Astrocyte (in vitro differentiated cells and primary cell): Measurements from ENCODE around the gene SSB. TPM values are rescaled to one million over a fixed set of nuclear protein-coding genes. Genes with fewer than 3 reads are reported as not detected.

Experiments
- DNase-seq: peaks from one replicate; pipeline ENCODE4 v3.0.0-alpha.2; 2010; ENCODE audit warnings: low read depth
- FAIRE-seq: peaks from 2 replicates; lab custom pipeline; 2011; peaks lifted over from hg19 to GRCh38; lab: Jason Lieb, UNC
- H2AFZ ChIP-seq: 2 replicates; pipeline ENCODE4 v1.6.0; 2012; ENCODE audit warnings: low read depth, low read length, inconsistent platforms
- H3K27ac ChIP-seq: 2 replicates; pipeline ENCODE4 v1.5.1; 2011; ENCODE audit warnings: low read depth, low read length, inconsistent platforms
- H3K27me3 ChIP-seq: 2 replicates; pipeline ENCODE4 v1.6.0; 2011; ENCODE audit warnings: low read length, inconsistent platforms; ENCODE audit not compliant: insufficient read depth
- H3K36me3 ChIP-seq: 2 replicates; pipeline ENCODE4 v1.5.1; 2011; ENCODE audit warnings: low read length, inconsistent platforms; ENCODE audit not compliant: insufficient read depth
- H3K4me1 ChIP-seq: 2 replicates; pipeline ENCODE4 v1.5.1; 2011; ENCODE audit warnings: low read length, inconsistent platforms; ENCODE audit not compliant: insufficient read depth
- H3K4me2 ChIP-seq: 2 replicates; pipeline ENCODE4 v1.6.0; 2012; ENCODE audit warnings: low read length, inconsistent platforms
- H3K4me3 ChIP-seq: 2 replicates; pipeline ENCODE4 v1.5.1; 2011; ENCODE audit warnings: low read depth, mild to moderate bottlenecking, low read length, inconsistent platforms; ENCODE audit not compliant: insufficient read depth
- H3K79me2 ChIP-seq: 2 replicates; pipeline ENCODE4 v1.6.0; 2012; ENCODE audit warnings: mild to moderate bottlenecking, low read length, inconsistent platforms; ENCODE audit not compliant: insufficient read depth
- H3K9ac ChIP-seq: 2 replicates; pipeline ENCODE4 v1.6.0; 2012; ENCODE audit warnings: mild to moderate bottlenecking, low read length, inconsistent platforms
- H3K9me3 ChIP-seq: 2 replicates; pipeline ENCODE4 v1.5.1; 2012; ENCODE audit warnings: low read depth, mild to moderate bottlenecking, low read length, inconsistent platforms; ENCODE audit not compliant: insufficient read depth
- H4K20me1 ChIP-seq: 2 replicates; pipeline ENCODE4 v1.6.0; 2012; ENCODE audit warnings: low read length, inconsistent platforms; ENCODE audit not compliant: insufficient read depth
- H3K27ac Mint-ChIP-seq: one replicate; pipeline ENCODE4 v1.8.0; 2021; ENCODE audit warnings: mild to moderate bottlenecking, mixed read lengths; ENCODE audit not compliant: unreplicated experiment
- H3K27me3 Mint-ChIP-seq: one replicate; pipeline ENCODE4 v1.8.0; 2021; ENCODE audit warnings: low read depth, mixed read lengths; ENCODE audit not compliant: unreplicated experiment
- H3K36me3 Mint-ChIP-seq: one replicate; pipeline ENCODE4 v1.8.0; 2021; ENCODE audit warnings: low read depth, mixed read lengths; ENCODE audit not compliant: unreplicated experiment
- H3K4me1 Mint-ChIP-seq: one replicate; pipeline ENCODE4 v1.8.0; 2021; ENCODE audit warnings: low read depth, mixed read lengths; ENCODE audit not compliant: unreplicated experiment
- H3K4me3 Mint-ChIP-seq: one replicate; pipeline ENCODE4 v1.8.0; 2021; ENCODE audit warnings: mild to moderate bottlenecking, moderate library complexity, mixed read lengths; ENCODE audit not compliant: unreplicated experiment
- H3K9me3 Mint-ChIP-seq: one replicate; pipeline ENCODE4 v1.8.0; 2021; ENCODE audit warnings: mild to moderate bottlenecking, mixed read lengths; ENCODE audit not compliant: unreplicated experiment
- CTCF ChIP-seq: IDR thresholded peaks from 2 replicates; pipeline ENCODE4 v1.5.1; 2011; ENCODE audit warnings: low read depth, mild to moderate bottlenecking, inconsistent platforms, low read length, moderate library complexity; ENCODE audit not compliant: insufficient read depth
- EZH2 ChIP-seq: IDR thresholded peaks from 2 replicates; pipeline ENCODE4 v1.6.1; 2012; ENCODE audit warnings: mild to moderate bottlenecking, low read length, inconsistent platforms; ENCODE audit not compliant: insufficient read depth
- total RNA-seq: library from RNA; stranded (reverse); gene quantifications from 2 replicates; pipeline ENCODE4 v1.2.1, GENCODE V29; 2021

SSB gene
- total RNA-seq, 1 donor from 2014 or later: 176 TPM

GRCh38 chr2:169781249-169782013 lies 17.2 kb upstream of the SSB start:
- Histone ChIP-seq H3K4me2 (no peak overlapping the region), H3K79me2 (no peaks in the 10 kb centered on the region), H3K27me3 (no peaks in the 10 kb centered on the region), H2AFZ (no peak overlapping the region), H3K27ac (no peak overlapping the region), H4K20me1 (no peaks in the 10 kb centered on the region), H3K36me3 (no peaks in the 10 kb centered on the region), H3K9ac (no peak overlapping the region), H3K9me3 (no peaks in the 10 kb centered on the region), H3K4me1 (peaks cover 4% of the 10 kb centered on the region), H3K4me3 (no peak overlapping the region)
- H3K9me3 Mint-ChIP-seq: no peaks in the 10 kb centered on the region
- H3K27me3 Mint-ChIP-seq: peaks cover 2% of the 10 kb centered on the region
- H3K4me1 Mint-ChIP-seq: peaks cover 4% of the 10 kb centered on the region
- FAIRE-seq (no peak), DNase-seq (no peak)
- H3K4me3 Mint-ChIP-seq: no peak overlapping the region
- TF ChIP-seq CTCF (no peak), EZH2 (no peak)
- H3K27ac Mint-ChIP-seq: no peak overlapping the region
- H3K36me3 Mint-ChIP-seq: no peaks in the 10 kb centered on the region

- H3K27ac Mint-ChIP-seq: no peak overlapping the region
- Histone ChIP-seq H2AFZ (no peak overlapping the region), H3K4me1 (no peaks in the 10 kb centered on the region), H3K27ac (no peak overlapping the region), H3K4me3 (no peak overlapping the region), H3K4me2 (no peak overlapping the region), H3K27me3 (no peaks in the 10 kb centered on the region), H3K36me3 (no peaks in the 10 kb centered on the region), H3K79me2 (no peaks in the 10 kb centered on the region), H3K9me3 (no peaks in the 10 kb centered on the region), H3K9ac (no peak overlapping the region), H4K20me1 (no peaks in the 10 kb centered on the region)
- TF ChIP-seq CTCF (no peak), EZH2 (no peak)
- H3K4me3 Mint-ChIP-seq: no peak overlapping the region
- no peaks in the 10 kb centered on the region for H3K4me1 Mint-ChIP-seq
- DNase-seq (no peak), FAIRE-seq (no peak)
- no peaks in the 10 kb centered on the region for H3K36me3 Mint-ChIP-seq
- no peaks in the 10 kb centered on the region for H3K9me3 Mint-ChIP-seq
- peaks cover 2% of the 10 kb centered on the region for H3K27me3 Mint-ChIP-seq
Measured at GRCh38 chr2:169782513-169782912, 16.2 kb upstream of the SSB start.

GRCh38 chr2:169790581-169790980 lies 8.1 kb upstream of the SSB start:
- Histone ChIP-seq H3K4me3 (no peak overlapping the region), H3K36me3 (no peaks in the 10 kb centered on the region), H2AFZ (no peak overlapping the region), H3K4me2 (no peak overlapping the region), H3K27me3 (no peaks in the 10 kb centered on the region), H3K9ac (no peak overlapping the region), H3K4me1 (peaks cover 3% of the 10 kb centered on the region), H3K9me3 (no peaks in the 10 kb centered on the region), H3K27ac (no peak overlapping the region), H3K79me2 (no peaks in the 10 kb centered on the region), H4K20me1 (no peaks in the 10 kb centered on the region)
- Mint-ChIP-seq H3K4me3 (no peak overlapping the region), H3K9me3 (no peaks in the 10 kb centered on the region), H3K27ac (no peak overlapping the region), H3K4me1 (no peaks in the 10 kb centered on the region), H3K27me3 (peaks cover 1% of the 10 kb centered on the region), H3K36me3 (no peaks in the 10 kb centered on the region)
- no peak for TF ChIP-seq CTCF
- no peak for DNase-seq
- FAIRE-seq: no peak
